Panc1 (cell line): ENCODE data around the gene ENOX2. TPM values are rescaled to one million over a fixed set of nuclear protein-coding genes. Genes with fewer than 3 reads are reported as not detected.

ENCODE experiments used
- ATAC-seq: fragments of 200-7000 bp; cut with Tn5 transposase; 2 replicates; pipeline ENCODE4 v1.9.1; 2020; ENCODE audit warnings: mild to moderate bottlenecking, moderate library complexity
- BruUV-seq: library from RNA; stranded (reverse); fragments of 400-500 nt; replicated peaks from 2 replicates; lab custom pipeline; 2021; lab: Mats Ljungman, UMichigan
- CTCF ChIA-PET: fragments of 300-600 bp; sonication (Branson Sonifier 250); formaldehyde crosslinking; loops from one replicate; lab custom pipeline; 2022; ENCODE audit warnings: antibody characterized with exemption; lab: Charles Lee
- POLR2A ChIA-PET: fragments of 300-600 bp; sonication (Branson Sonifier 250); formaldehyde crosslinking; loops from one replicate; lab custom pipeline; 2022; ENCODE audit warnings: antibody characterized with exemption; lab: Charles Lee
- DNase-seq: peaks from one replicate; pipeline ENCODE4 v3.0.0-alpha.2; 2010; ENCODE audit warnings: low read depth, low spot score
- H3K27ac ChIP-seq: 2 replicates; pipeline ENCODE4 v1.5.1; 2011; ENCODE audit warnings: mild to moderate bottlenecking, low read length, inconsistent platforms
- H3K27me3 ChIP-seq: fragments of 200-500 bp; sonication (Bioruptor generic); 2 replicates; pipeline ENCODE4 v1.6.0; 2014; ENCODE audit warnings: low read length, inconsistent platforms; ENCODE audit not compliant: control insufficient read depth, insufficient read depth
- H3K36me3 ChIP-seq: fragments of 200-500 bp; sonication (Bioruptor generic); 2 replicates; pipeline ENCODE4 v1.5.1; 2014; ENCODE audit warnings: inconsistent platforms, mild to moderate bottlenecking, low read length, moderate library complexity; ENCODE audit not compliant: control insufficient read depth, insufficient read depth
- H3K4me1 ChIP-seq: 2 replicates; pipeline ENCODE4 v1.5.1; 2011; ENCODE audit warnings: inconsistent platforms, mild to moderate bottlenecking, low read length, moderate library complexity; ENCODE audit not compliant: control insufficient read depth, insufficient read depth
- H3K4me3 ChIP-seq, 2 experiments: 2 replicates each; pipeline ENCODE4 v1.5.1; 2011 to 2012; ENCODE audit warnings: low read depth in 2 of 2, low read length in 2 of 2, mild to moderate bottlenecking in 2 of 2, inconsistent platforms in 1 of 2, moderate library complexity in 1 of 2
- H3K9me3 ChIP-seq: fragments of 200-500 bp; sonication (Bioruptor generic); 2 replicates; pipeline ENCODE4 v1.5.1; 2014; ENCODE audit warnings: low read depth, mild to moderate bottlenecking, inconsistent platforms, low read length, moderate library complexity; ENCODE audit not compliant: control insufficient read depth, insufficient read depth
- POLR2AphosphoS5 ChIP-seq: IDR thresholded peaks from 2 replicates; pipeline ENCODE4 v1.6.1; 2012; ENCODE audit warnings: mild to moderate bottlenecking, low read depth, low read length, moderate library complexity
- REST ChIP-seq, 2 experiments: IDR thresholded peaks; 2 replicates each; pipeline ENCODE4 v1.6.1; 2011 to 2012; ENCODE audit warnings: low read depth in 2 of 2, control low read depth in 1 of 2, low read length in 1 of 2, mild to moderate bottlenecking in 1 of 2, moderate library complexity in 1 of 2; ENCODE audit not compliant: insufficient read depth in 1 of 2
- SIN3A ChIP-seq: IDR thresholded peaks from 2 replicates; pipeline ENCODE4 v1.6.1; 2012; ENCODE audit warnings: low read depth, mild to moderate bottlenecking, low read length, moderate library complexity, borderline replicate concordance; ENCODE audit not compliant: insufficient read depth
- TCF7L2 ChIP-seq: IDR thresholded peaks from 2 replicates; pipeline ENCODE4 v1.6.1; 2011; ENCODE audit warnings: mild to moderate bottlenecking, low read depth, low read length, inconsistent platforms
- in situ Hi-C: cut with HindIII; loops from 2 replicates; pipeline ENCODE4 v1.10.0; 2016; ENCODE audit warnings: low sequenced_read_pairs, low pct_unique_long_range_greater_than_20kb
- intact Hi-C: fragments of 100-400 bp; cut with micrococcal nuclease; formaldehyde crosslinking; loops from one replicate; pipeline ENCODE4 v1.10.0; 2022; ENCODE audit not compliant: unreplicated experiment
- total RNA-seq: library from RNA; stranded (reverse); gene quantifications from one replicate; pipeline ENCODE4 v1.2.1, GENCODE V29; 2021; ENCODE audit not compliant: unreplicated experiment
- TF ChIP-seq, protein P1 (sequence below): fragments of 450-650 bp; IDR thresholded peaks from 2 replicates; pipeline ENCODE4 v1.5.1; 2017; ENCODE audit warnings: mild to moderate bottlenecking

Gene ENOX2
- total RNA-seq, 1 experiment from 2014 or later, result 12.4 TPM

GRCh38 chrX:130896026-130896425 is 7.0 kb downstream of the ENOX2 start:
- no peak for ATAC-seq
- Histone ChIP-seq H3K27ac (no peak overlapping the region), H3K4me3 (no peak overlapping the region), H3K9me3 (no peaks in the 10 kb centered on the region), H3K27me3 (no peaks in the 10 kb centered on the region), H3K36me3 (no peaks in the 10 kb centered on the region), H3K4me1 (no peaks in the 10 kb centered on the region)
- TF ChIP-seq, protein P1, sequence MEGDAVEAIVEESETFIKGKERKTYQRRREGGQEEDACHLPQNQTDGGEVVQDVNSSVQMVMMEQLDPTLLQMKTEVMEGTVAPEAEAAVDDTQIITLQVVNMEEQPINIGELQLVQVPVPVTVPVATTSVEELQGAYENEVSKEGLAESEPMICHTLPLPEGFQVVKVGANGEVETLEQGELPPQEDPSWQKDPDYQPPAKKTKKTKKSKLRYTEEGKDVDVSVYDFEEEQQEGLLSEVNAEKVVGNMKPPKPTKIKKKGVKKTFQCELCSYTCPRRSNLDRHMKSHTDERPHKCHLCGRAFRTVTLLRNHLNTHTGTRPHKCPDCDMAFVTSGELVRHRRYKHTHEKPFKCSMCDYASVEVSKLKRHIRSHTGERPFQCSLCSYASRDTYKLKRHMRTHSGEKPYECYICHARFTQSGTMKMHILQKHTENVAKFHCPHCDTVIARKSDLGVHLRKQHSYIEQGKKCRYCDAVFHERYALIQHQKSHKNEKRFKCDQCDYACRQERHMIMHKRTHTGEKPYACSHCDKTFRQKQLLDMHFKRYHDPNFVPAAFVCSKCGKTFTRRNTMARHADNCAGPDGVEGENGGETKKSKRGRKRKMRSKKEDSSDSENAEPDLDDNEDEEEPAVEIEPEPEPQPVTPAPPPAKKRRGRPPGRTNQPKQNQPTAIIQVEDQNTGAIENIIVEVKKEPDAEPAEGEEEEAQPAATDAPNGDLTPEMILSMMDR, result no peak
- TF ChIP-seq SIN3A (no peak), REST (IDR thresholded peaks at IDR 0.05; ENCODE audit: insufficient read depth in 1 of 2, low read depth in 2 of 2, low read length in 1 of 2) (no peak), TCF7L2 (no peak)
- ChIA-PET CTCF (interaction anchor here (0.7 kb wide), 1 partner anchor 1378 kb away, joined by 3 read pairs; no protein-coding TSS in a partner anchor), POLR2A (no interaction called here)
- in situ Hi-C loops (no loop called here), intact Hi-C loops (no loop called here)
- DNase-seq, result no peak
- BruUV-seq, result no TSS peak

- no peak for TF ChIP-seq POLR2AphosphoS5
- no peak for TF ChIP-seq SIN3A
Observed at GRCh38 chrX:130895299-130895698, 7.7 kb downstream of the ENOX2 start.

GRCh38 chrX:130893356-130894085 is 9.5 kb downstream of the ENOX2 start:
- Histone ChIP-seq H3K36me3 (no peaks in the 10 kb centered on the region), H3K9me3 (no peaks in the 10 kb centered on the region), H3K4me1 (no peaks in the 10 kb centered on the region), H3K4me3 (no peak overlapping the region), H3K27ac (no peak overlapping the region), H3K27me3 (no peaks in the 10 kb centered on the region)
- no TSS peak for BruUV-seq
- TF ChIP-seq, protein P1, result no peak
- TF ChIP-seq TCF7L2 (no peak), SIN3A (no peak), POLR2AphosphoS5 (no peak), REST (IDR thresholded peaks at IDR 0.05; ENCODE audit: insufficient read depth in 1 of 2, low read depth in 2 of 2, low read length in 1 of 2) (no peak)
- no peak for DNase-seq
- ATAC-seq, result no peak
- ChIA-PET POLR2A (no interaction called here), CTCF (interaction anchor here (0.9 kb wide), 1 partner anchor 318 kb away, joined by 4 read pairs; no protein-coding TSS in a partner anchor)
- in situ Hi-C loops, result no loop called here
- intact Hi-C loops, result no loop called here

More at GRCh38 chrX:130895299-130895698, 7.7 kb downstream of the ENOX2 start:
- POLR2A ChIA-PET, result no interaction called here
- H3K9me3 ChIP-seq, result no peaks in the 10 kb centered on the region
- no peak overlapping the region for H3K4me3 ChIP-seq
- CTCF ChIA-PET, result no interaction called here
- in situ Hi-C loops, result no loop called here
- no peaks in the 10 kb centered on the region for H3K36me3 ChIP-seq
- H3K4me1 ChIP-seq, result no peaks in the 10 kb centered on the region
- DNase-seq, result no peak
- intact Hi-C loops, result no loop called here
- no peak for ATAC-seq
- H3K27ac ChIP-seq, result no peak overlapping the region
- no peaks in the 10 kb centered on the region for H3K27me3 ChIP-seq
- no TSS peak for BruUV-seq
